Skin epidermis (tissue), 12 donors: Measurements from ENCODE around the gene H2BK1.

Source experiments
- H3K27ac ChIP-seq, 21 experiments: fragments of 200-600 bp; sonication (generic) in 11 of 21; one replicate each; pipeline ENCODE4 v1.5.0; 2020; ENCODE audit warnings: mild to moderate bottlenecking in 3 of 21, inconsistent platforms in 2 of 21, moderate library complexity in 2 of 21
- H3K4me3 ChIP-seq, 7 experiments: fragments of 200-600 bp; sonication (generic) in 2 of 7; one replicate each; pipeline ENCODE4 v1.5.0; 2020; ENCODE audit warnings: inconsistent platforms in 2 of 7, mild to moderate bottlenecking in 2 of 7, moderate library complexity in 1 of 7

H2BK1 gene

GRCh38 chr7:151187409-151188251, 22.7 kb downstream of the H2BK1 start:
- no peak overlapping the region for H3K4me3 ChIP-seq
- H3K27ac ChIP-seq = no peak overlapping the region

GRCh38 chr7:151186640-151187408, 23.5 kb downstream of the H2BK1 start, which contains the start of gene ASB10:
Gene ASB10, minus strand, starts transcription at chr7:151187250. Its CDS starts 120 bp downstream, at chr7:151187130.
- H3K27ac ChIP-seq = no peak within 1 kb of the TSS
- no peak within 1 kb of the TSS for H3K4me3 ChIP-seq

- Histone ChIP-seq H3K4me3 (no peak overlapping the region), H3K27ac (no peak overlapping the region)
Measured at GRCh38 chr7:151185762-151186639, 24.3 kb downstream of the H2BK1 start.

- H3K27ac ChIP-seq = no peak overlapping the region
- H3K4me3 ChIP-seq = no peak overlapping the region
Measured at GRCh38 chr7:151181011-151181431, 29.3 kb downstream of the H2BK1 start.

GRCh38 chr7:151179946-151180345, 30.3 kb downstream of the H2BK1 start:
- no peak overlapping the region for H3K4me3 ChIP-seq
- H3K27ac ChIP-seq = no peak overlapping the region

GRCh38 chr7:151179287-151179860, 30.9 kb downstream of the H2BK1 start:
- no peak overlapping the region for H3K27ac ChIP-seq
- H3K4me3 ChIP-seq = no peak overlapping the region

- Histone ChIP-seq H3K4me3 (no peak overlapping the region), H3K27ac (no peak overlapping the region)
Measured at GRCh38 chr7:151178831-151179230, 31.5 kb downstream of the H2BK1 start.

- Histone ChIP-seq H3K4me3 (no peak overlapping the region), H3K27ac (no peak overlapping the region)
Measured at GRCh38 chr7:151178236-151178635, 32.1 kb downstream of the H2BK1 start.

GRCh38 chr7:151177310-151177709, 33.0 kb downstream of the H2BK1 start:
- Histone ChIP-seq H3K27ac (no peak overlapping the region), H3K4me3 (no peak overlapping the region)

- Histone ChIP-seq H3K4me3 (no peak overlapping the region), H3K27ac (no peak overlapping the region)
Measured at GRCh38 chr7:151176401-151176800, 33.9 kb downstream of the H2BK1 start.

- Histone ChIP-seq H3K27ac (no peak overlapping the region), H3K4me3 (peak overlapping the region in 1 of 7 experiments; percentile 3)
Measured at GRCh38 chr7:151175793-151176311, 34.4 kb downstream of the H2BK1 start.

- Histone ChIP-seq H3K4me3 (no peak overlapping the region), H3K27ac (no peak overlapping the region)
Measured at GRCh38 chr7:151175047-151175792, 35.1 kb downstream of the H2BK1 start.

GRCh38 chr7:151174246-151175046, 35.8 kb downstream of the H2BK1 start:
- H3K27ac ChIP-seq = no peak overlapping the region
- H3K4me3 ChIP-seq = no peak overlapping the region

GRCh38 chr7:151173386-151174245, 36.7 kb downstream of the H2BK1 start:
- Histone ChIP-seq H3K4me3 (no peak overlapping the region), H3K27ac (no peak overlapping the region)

GRCh38 chr7:151172273-151173141, 37.8 kb downstream of the H2BK1 start:
- Histone ChIP-seq H3K27ac (no peak overlapping the region), H3K4me3 (no peak overlapping the region)

GRCh38 chr7:151168787-151169162, 41.5 kb downstream of the H2BK1 start:
- Histone ChIP-seq H3K27ac (no peak overlapping the region), H3K4me3 (no peak overlapping the region)
